HEK293 (cell line): ENCODE data around the gene ZNF717.

Experiments
- YY1 ChIP-seq: fragments of 450-650 bp; formaldehyde crosslinking; IDR thresholded peaks from 2 replicates; pipeline ENCODE4 v1.5.1; 2018; ENCODE audit warnings: missing biosample characterization, missing genetic modification characterization
- ZBTB11 ChIP-seq: fragments of 450-650 bp; formaldehyde crosslinking; conservative IDR thresholded peaks from 2 replicates; pipeline ENCODE4 v1.5.1; 2016; ENCODE audit warnings: low read depth, missing biosample characterization, missing genetic modification characterization
- ZFP37 ChIP-seq: fragments of 450-650 bp; formaldehyde crosslinking; IDR thresholded peaks from 2 replicates; pipeline ENCODE4 v1.5.1; 2016; ENCODE audit warnings: missing biosample characterization, missing genetic modification characterization

GRCh38 chr3:75782506-75782905 is 2.8 kb downstream of the ZNF717 start:
- no peak for TF ChIP-seq ZFP37 (tag by site-specific recombination)
- TF ChIP-seq YY1 (tag by site-specific recombination) = no peak
- TF ChIP-seq ZBTB11 (tag by site-specific recombination) = no peak
